Mammary epithelial cell (primary cell): Measurements from ENCODE around the gene AGAP5.
"Not testable (repeated sequence)": the region's sequence is repeated elsewhere in the genome, so short reads cannot be mapped to it uniquely, and the experiment has no call there.

ENCODE experiments used
- EZH2 ChIP-seq: IDR thresholded peaks from 2 replicates; pipeline ENCODE4 v1.6.1; 2012; ENCODE audit warnings: low read length, inconsistent platforms, borderline replicate concordance
- TF ChIP-seq, protein P1 (sequence below), 2 donors: IDR thresholded peaks in 1 of 2; conservative IDR thresholded peaks in 1 of 2; 2 replicates each; pipeline ENCODE4 v1.5.1; 2011 to 2012; ENCODE audit warnings: inconsistent platforms in 2 of 2, low read length in 2 of 2, mild to moderate bottlenecking in 2 of 2, control low read depth in 1 of 2, low read depth in 1 of 2; ENCODE audit not compliant: insufficient read depth in 1 of 2; ENCODE audit errors: extremely low read depth in 1 of 2

DNA sequence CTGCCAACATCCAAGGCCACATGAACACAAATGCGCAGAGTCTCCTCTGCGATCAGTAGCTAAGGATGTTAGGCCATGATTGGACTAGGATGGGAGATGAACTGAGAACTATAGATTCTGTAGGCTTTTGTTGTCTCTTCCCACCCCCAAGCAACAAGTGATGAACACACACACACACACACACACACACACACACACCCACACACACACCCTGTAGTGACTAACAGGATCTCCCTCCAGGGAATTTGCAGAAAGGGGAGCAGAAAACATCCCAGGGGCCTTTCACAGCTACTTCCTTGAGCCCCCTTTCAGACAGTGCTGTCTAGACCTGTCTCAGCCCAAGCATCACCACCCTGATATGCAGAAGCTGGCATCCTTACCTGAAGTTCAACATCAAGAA is 8.6 kb upstream of the AGAP5 start:
- not testable (repeated sequence) for TF ChIP-seq EZH2
- TF ChIP-seq, protein P1, sequence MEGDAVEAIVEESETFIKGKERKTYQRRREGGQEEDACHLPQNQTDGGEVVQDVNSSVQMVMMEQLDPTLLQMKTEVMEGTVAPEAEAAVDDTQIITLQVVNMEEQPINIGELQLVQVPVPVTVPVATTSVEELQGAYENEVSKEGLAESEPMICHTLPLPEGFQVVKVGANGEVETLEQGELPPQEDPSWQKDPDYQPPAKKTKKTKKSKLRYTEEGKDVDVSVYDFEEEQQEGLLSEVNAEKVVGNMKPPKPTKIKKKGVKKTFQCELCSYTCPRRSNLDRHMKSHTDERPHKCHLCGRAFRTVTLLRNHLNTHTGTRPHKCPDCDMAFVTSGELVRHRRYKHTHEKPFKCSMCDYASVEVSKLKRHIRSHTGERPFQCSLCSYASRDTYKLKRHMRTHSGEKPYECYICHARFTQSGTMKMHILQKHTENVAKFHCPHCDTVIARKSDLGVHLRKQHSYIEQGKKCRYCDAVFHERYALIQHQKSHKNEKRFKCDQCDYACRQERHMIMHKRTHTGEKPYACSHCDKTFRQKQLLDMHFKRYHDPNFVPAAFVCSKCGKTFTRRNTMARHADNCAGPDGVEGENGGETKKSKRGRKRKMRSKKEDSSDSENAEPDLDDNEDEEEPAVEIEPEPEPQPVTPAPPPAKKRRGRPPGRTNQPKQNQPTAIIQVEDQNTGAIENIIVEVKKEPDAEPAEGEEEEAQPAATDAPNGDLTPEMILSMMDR (conservative IDR thresholded peaks at IDR 0.05 in 1 of 2, IDR thresholded peaks at IDR 0.05 in 1 of 2; ENCODE audit: extremely low read depth in 1 of 2, insufficient read depth in 1 of 2, low read depth in 1 of 2, low read length in 2 of 2), result not testable (repeated sequence)
